Heart left ventricle (tissue), 16 donors: Measurements from ENCODE around the gene ENPP6. TPM values are rescaled to one million over a fixed set of nuclear protein-coding genes. Genes with fewer than 3 reads are reported as not detected.

Experiments
- ATAC-seq, 4 donors: fragments of 200-7000 bp; cut with Tn5 transposase; one replicate each; pipeline ENCODE4 v1.9.1; 2020 to 2022; ENCODE audit warnings: moderate library complexity in 4 of 4, mild to moderate bottlenecking in 3 of 4, moderate number of reproducible peaks in 1 of 4
- DNase-seq, 5 donors: peaks; one replicate each; pipeline ENCODE4 v3.0.0-alpha.2; 2020
- H3K27ac ChIP-seq, 12 donors: fragments of 200-600 bp; sonication (generic) in 4 of 12; one replicate each; pipeline versions ENCODE4 v1.5.0 to v1.8.0; 2016 to 2022; ENCODE audit warnings: mild to moderate bottlenecking in 2 of 12
- H3K27me3 ChIP-seq, 9 donors: fragments of 200-600 bp; sonication (generic) in 2 of 9; one replicate each; pipeline versions ENCODE4 v1.5.1 to v1.8.0; 2016 to 2022; ENCODE audit warnings: mild to moderate bottlenecking in 3 of 9
- H3K36me3 ChIP-seq, 9 donors: fragments of 200-600 bp; sonication (generic) in 2 of 9; one replicate each; pipeline versions ENCODE4 v1.5.0 to v1.8.0; 2018 to 2022; ENCODE audit warnings: mild to moderate bottlenecking in 2 of 9
- H3K4me1 ChIP-seq, 12 donors: fragments of 200-600 bp; sonication (generic) in 4 of 12; one replicate each; pipeline versions ENCODE4 v1.5.0 to v1.8.0; 2016 to 2022; ENCODE audit warnings: mild to moderate bottlenecking in 3 of 12
- H3K4me3 ChIP-seq, 12 donors: fragments of 200-600 bp; sonication (generic) in 4 of 12; one replicate each; pipeline versions ENCODE4 v1.5.0 to v1.8.0; 2017 to 2022; ENCODE audit warnings: mild to moderate bottlenecking in 9 of 12, moderate library complexity in 4 of 12
- H3K9me3 ChIP-seq, 12 donors: fragments of 200-600 bp; sonication (generic) in 4 of 12; one replicate each; pipeline versions ENCODE4 v1.5.0 to v1.8.0; 2016 to 2022; ENCODE audit warnings: mild to moderate bottlenecking in 1 of 12
- POLR2A ChIP-seq, 2 donors: fragments of 450-650 bp; IDR thresholded peaks; one replicate each; pipeline ENCODE4 v1.6.1; 2017; ENCODE audit warnings: antibody characterized with exemption in 2 of 2, mild to moderate bottlenecking in 2 of 2, moderate library complexity in 2 of 2
- WGBS, 4 donors: extraction: QIAGEN DNeasy Blood & Tissue Kit in 2 of 4; methylation state at CpG; one replicate each; pipeline versions ENCODE4 v1.1.5 to v1.1.7; 2013 to 2018; 5-methylcytosine and 5-hydroxymethylcytosine counted together
- intact Hi-C, 10 donors: fragments of 100-400 bp; cut with DNase I; formaldehyde crosslinking; loops; one replicate each; pipeline versions ENCODE4 v1.11.1 to v1.14.2; 2022
- long read RNA-seq, 3 donors: library from polyadenylated mRNA; unstranded; transcript quantifications; one replicate each; pipeline ENCODE4 v2.0.0, GENCODE V29; 2020 to 2021
- polyA plus RNA-seq, 2 donors: library from polyadenylated mRNA; stranded (reverse); fragments of 200-250 nt; gene quantifications; one replicate each; pipeline ENCODE4 v1.2.3, GENCODE V29; 2013
- total RNA-seq, 9 donors: library from RNA; depleted of rRNA in 2 of 9; stranded (reverse); fragments of >200 nt in 2 of 9; fragmentation: NEBNext Ultra II Directional in 3 of 9; extraction: Animal tissue kit (Norgen Biotek cat#: 25700) in 3 of 9; gene quantifications; one replicate each; pipeline versions ENCODE4 v1.1.0 to v1.2.4, GENCODE V29; 2016 to 2023
- TF ChIP-seq, protein P1 (sequence below), 12 donors: fragments of 200-600 bp; sonication (generic) in 4 of 12; IDR thresholded peaks; one replicate each; pipeline versions ENCODE4 v1.5.0 to v1.8.0; 2018 to 2022; ENCODE audit warnings: antibody characterized with exemption in 12 of 12, mild to moderate bottlenecking in 5 of 12
- donor health status: ischemic (EF 13 %, LVEDD 7.1; RV severe dilation, severe dysfunction).
- donor health status: healthy with polysubstance abuse.
- donor health status: DM: no; HTN: yes; CAD: no.
- donor health status: DM: no; HTN: no; CAD: no.
- donor health status: ischemic (EF 25% LVEDD 6.9; RV normal size, moderate dysfunction).
- donor health status: ischemic (EF 25% LVEDD 5.7; RV mildly dilated, moderate dysfunction).
- donor health status: healthy.
- donor health status: DM: yes; HTN: yes; CAD: no.
- donor health status: ischemic (EF 35%, LVEDD 5.7; RV mildly dilated, moderate dysfunction).
- donor health status: nonischemic (EF 11% LVEDD 7.7; RV severe dilation, severe dysfunction).
- donor health status: DM: yes; HTN: yes; CAD: no.
- donor health status: PGD.
- donor health status: ischemic (EF 29% LVEDD 5.4; RV normal size, mild dysfunction).
- donor health status: nonischemic (EF 23%, LVEDD 6.1; RV moderate dilation, normal function).

The ENPP6 gene
- total RNA-seq (under 1 TPM in 7 of 9 donors, not detected in 2; 0.05 to 0.35 (median 0.23) TPM), polyA plus RNA-seq (under 1 TPM; 0.03 to 0.04 TPM)
- long read RNA-seq, donor 1, result 0 reads
- long read RNA-seq, donor 2, partial matches to known transcripts, result 1 of 1 reads
- long read RNA-seq, donor 2, other reads (novel, unspliced or antisense), result 0 of 1 reads
- long read RNA-seq, donor 3, result 0 reads

DNA sequence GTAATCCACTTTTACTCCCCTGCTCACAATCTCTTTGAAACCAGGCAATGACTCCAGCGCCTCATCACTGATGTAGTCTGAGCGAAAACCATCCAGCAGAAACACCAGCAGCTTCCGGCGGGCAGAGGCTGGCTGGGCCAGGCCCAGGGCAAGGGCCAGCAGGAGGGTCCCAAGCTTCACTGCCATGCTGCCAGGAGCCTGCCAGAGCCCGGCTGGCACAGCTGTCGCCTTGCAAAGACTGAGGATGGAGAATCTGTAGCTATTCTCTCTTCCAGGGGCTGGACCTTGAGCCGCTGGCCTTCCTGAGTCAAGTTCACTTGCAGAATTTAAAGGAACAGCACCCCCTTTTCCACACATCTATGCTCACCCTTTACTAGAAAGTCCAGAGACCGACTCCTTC is at the start of gene ENPP6:
Gene ENPP6, minus strand, starts transcription at position 240 of the 400 bp plus-strand sequence. Its CDS starts 54 bp downstream, at position 186.
- 78 to 86% (median 81%) methylated on average over 8 of the region's 8 CpGs for WGBS, 4 donors
- Histone ChIP-seq H3K27me3 (peaks cover 0 to 6% (median 0%) of the 10 kb centered on the region in 9 donors), H3K9me3 (peaks cover 0 to 1% (median 0%) of the 10 kb centered on the region in 12 donors), H3K36me3 (no peaks in the 10 kb centered on the region), H3K4me1 (no peaks in the 10 kb centered on the region), H3K27ac (no peak within 1 kb of the TSS), H3K4me3 (no peak within 1 kb of the TSS)
- DNase-seq (no peak), ATAC-seq (no peak)
- TF ChIP-seq, protein P1, sequence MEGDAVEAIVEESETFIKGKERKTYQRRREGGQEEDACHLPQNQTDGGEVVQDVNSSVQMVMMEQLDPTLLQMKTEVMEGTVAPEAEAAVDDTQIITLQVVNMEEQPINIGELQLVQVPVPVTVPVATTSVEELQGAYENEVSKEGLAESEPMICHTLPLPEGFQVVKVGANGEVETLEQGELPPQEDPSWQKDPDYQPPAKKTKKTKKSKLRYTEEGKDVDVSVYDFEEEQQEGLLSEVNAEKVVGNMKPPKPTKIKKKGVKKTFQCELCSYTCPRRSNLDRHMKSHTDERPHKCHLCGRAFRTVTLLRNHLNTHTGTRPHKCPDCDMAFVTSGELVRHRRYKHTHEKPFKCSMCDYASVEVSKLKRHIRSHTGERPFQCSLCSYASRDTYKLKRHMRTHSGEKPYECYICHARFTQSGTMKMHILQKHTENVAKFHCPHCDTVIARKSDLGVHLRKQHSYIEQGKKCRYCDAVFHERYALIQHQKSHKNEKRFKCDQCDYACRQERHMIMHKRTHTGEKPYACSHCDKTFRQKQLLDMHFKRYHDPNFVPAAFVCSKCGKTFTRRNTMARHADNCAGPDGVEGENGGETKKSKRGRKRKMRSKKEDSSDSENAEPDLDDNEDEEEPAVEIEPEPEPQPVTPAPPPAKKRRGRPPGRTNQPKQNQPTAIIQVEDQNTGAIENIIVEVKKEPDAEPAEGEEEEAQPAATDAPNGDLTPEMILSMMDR (IDR thresholded peaks at IDR 0.05), result no peak
- TF ChIP-seq POLR2A (IDR thresholded peaks at IDR 0.05), result no peak
- intact Hi-C loops, result no loop called here

DNA sequence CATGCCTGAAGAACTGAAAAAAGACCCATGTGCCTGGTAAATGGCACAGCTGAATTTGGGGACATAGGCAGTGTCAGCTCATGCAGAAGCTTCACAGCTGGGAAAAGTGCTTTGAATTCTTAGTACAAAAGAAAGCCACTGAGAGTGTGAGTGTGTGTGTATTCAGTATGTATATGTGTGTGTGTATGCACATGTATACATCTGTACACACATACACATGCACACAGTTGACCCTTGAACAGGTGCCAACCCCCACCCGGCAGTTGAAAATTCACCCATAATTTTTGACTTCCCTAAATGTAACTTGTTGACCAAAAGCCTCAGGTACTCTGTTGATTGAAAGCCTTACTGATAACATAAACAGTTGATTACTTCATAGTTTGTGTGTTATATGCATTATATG is 49.5 kb upstream of the ENPP6 start:
- TF ChIP-seq, protein P1 (IDR thresholded peaks at IDR 0.05), result no peak
- Histone ChIP-seq H3K36me3 (no peaks in the 10 kb centered on the region), H3K9me3 (no peaks in the 10 kb centered on the region), H3K27me3 (no peaks in the 10 kb centered on the region), H3K4me3 (peak overlapping the region in 1 of 12 donors; percentile 60), H3K4me1 (peaks cover 0 to 39% (median 0%) of the 10 kb centered on the region in 12 donors), H3K27ac (peak overlapping the region in 2 of 12 donors; percentile 66 to 93)
- no peak for DNase-seq
- WGBS, 4 donors, result 74 to 88% (median 84%) methylated on average over 1 of the region's 1 CpG
- intact Hi-C loops, result loop anchor here in 4 of 10 donors (2.0 to 10.0 kb wide), 5 partner anchors 75 to 468 kb away; partner anchors contain the start of genes CASP3 (in 2 of the 4), CENPU (in 2 of the 4) and PRIMPOL (in 2 of the 4)
- ATAC-seq, result no peak

DNA sequence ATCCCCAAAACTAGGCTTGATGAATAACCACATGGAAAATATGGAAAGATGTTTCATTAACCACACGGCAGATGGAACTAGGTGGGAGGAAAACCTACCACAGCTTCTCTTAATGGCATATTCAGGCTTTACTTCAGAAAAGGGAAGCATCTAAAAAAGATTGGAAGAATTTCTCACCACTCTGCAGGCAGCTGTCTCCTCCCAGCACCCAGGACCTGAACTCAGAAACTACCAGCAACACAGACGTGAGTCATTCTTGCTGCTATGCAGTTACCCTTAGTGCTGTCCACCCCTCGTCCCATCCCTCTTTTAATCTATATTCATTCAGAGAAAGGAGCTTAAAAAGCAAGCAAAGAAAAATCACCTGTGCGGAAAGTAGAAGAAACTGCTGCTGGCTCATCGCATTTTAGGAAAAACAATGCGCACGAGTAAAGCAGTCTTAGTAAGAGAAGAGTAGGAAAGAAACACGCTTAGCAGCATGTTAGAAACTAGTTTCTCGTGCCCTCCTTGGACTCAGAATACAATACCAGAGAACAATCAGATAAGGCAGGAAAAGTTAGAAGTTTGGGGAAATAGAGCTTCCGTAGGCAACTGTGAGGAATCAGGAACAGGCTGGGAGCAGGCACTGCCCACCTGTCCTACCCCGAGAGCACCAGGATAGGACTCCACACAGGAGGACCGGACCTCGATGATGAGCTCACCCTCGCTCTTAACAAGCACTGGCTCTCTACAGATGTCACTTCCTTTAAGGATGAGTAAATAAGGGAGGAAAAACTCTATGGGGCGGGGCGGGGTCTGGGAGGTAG is 48.1 kb upstream of the ENPP6 start:
- H3K4me1 ChIP-seq, result peaks cover 0 to 39% (median 0%) of the 10 kb centered on the region in 12 donors
- ATAC-seq (peak; percentile 27 to 76 (median 50)), DNase-seq (no peak)
- H3K27me3 ChIP-seq, result no peaks in the 10 kb centered on the region
- peak overlapping the region in 10 of 12 donors; percentile 2 to 42 (median 24) for H3K4me3 ChIP-seq
- H3K36me3 ChIP-seq, result no peaks in the 10 kb centered on the region
- intact Hi-C loops, result loop anchor here in 4 of 10 donors (2.0 to 10.0 kb wide), 6 partner anchors 77 to 469 kb away; partner anchors contain the start of genes CASP3 (in 2 of the 4), CENPU (in 2 of the 4), IRF2 (in 2 of the 4) and PRIMPOL (in 2 of the 4)
- TF ChIP-seq, protein P1 (IDR thresholded peaks at IDR 0.05), result no peak
- no peak for TF ChIP-seq POLR2A (IDR thresholded peaks at IDR 0.05)
- WGBS, 4 donors, result 66 to 72% (median 68%) methylated on average over 16 of the region's 16 CpGs
- H3K9me3 ChIP-seq, result no peaks in the 10 kb centered on the region
- peak overlapping the region in 6 of 12 donors; percentile 9 to 75 (median 37) for H3K27ac ChIP-seq
